Trophoblast cell (in vitro differentiated cells and primary cell): ENCODE results near the gene NDP.

Experiments
- DNase-seq, 2 donors: peaks; one replicate each; pipeline ENCODE4 v3.0.0-alpha.2; 2016
- H2AFZ ChIP-seq: 2 replicates; pipeline ENCODE4 v1.6.1; 2013; ENCODE audit warnings: low read length, moderate library complexity, mild to moderate bottlenecking; ENCODE audit not compliant: insufficient read depth, poor library complexity
- H2AK5ac ChIP-seq: 2 replicates; pipeline ENCODE4 v1.6.1; 2013; ENCODE audit warnings: mild to moderate bottlenecking, low read length
- H2BK120ac ChIP-seq: 2 replicates; pipeline ENCODE4 v1.6.1; 2013; ENCODE audit warnings: low read length, mild to moderate bottlenecking, moderate library complexity; ENCODE audit not compliant: insufficient read depth, poor library complexity
- H2BK12ac ChIP-seq: 2 replicates; pipeline ENCODE4 v1.6.1; 2013; ENCODE audit warnings: mild to moderate bottlenecking, low read length, moderate library complexity
- H2BK5ac ChIP-seq: 2 replicates; pipeline ENCODE4 v1.6.1; 2013; ENCODE audit warnings: low read length, low read depth, moderate library complexity, mild to moderate bottlenecking; ENCODE audit not compliant: poor library complexity
- H3K14ac ChIP-seq: 2 replicates; pipeline ENCODE4 v1.6.1; 2013; ENCODE audit warnings: mild to moderate bottlenecking, low read length
- H3K18ac ChIP-seq: 2 replicates; pipeline ENCODE4 v1.6.1; 2013; ENCODE audit warnings: mild to moderate bottlenecking, low read length
- H3K23ac ChIP-seq: 2 replicates; pipeline ENCODE4 v1.6.1; 2013; ENCODE audit warnings: low read length
- H3K27ac ChIP-seq: 2 replicates; pipeline ENCODE4 v1.5.1; 2013; ENCODE audit warnings: low read depth, mild to moderate bottlenecking, inconsistent platforms, low read length, moderate library complexity
- H3K27me3 ChIP-seq: 2 replicates; pipeline ENCODE4 v1.6.1; 2013; ENCODE audit warnings: inconsistent platforms, mild to moderate bottlenecking, low read length, moderate library complexity; ENCODE audit not compliant: insufficient read depth
- H3K36me3 ChIP-seq, 2 experiments: 1 replicate in 1 of 2; 2 replicates in 1 of 2; pipeline ENCODE4 v1.6.1; 2013; ENCODE audit warnings: low read length in 2 of 2, mild to moderate bottlenecking in 2 of 2, moderate library complexity in 1 of 2; ENCODE audit not compliant: insufficient read depth in 2 of 2, control insufficient read depth in 1 of 2
- H3K4ac ChIP-seq: 2 replicates; pipeline ENCODE4 v1.6.1; 2013; ENCODE audit warnings: low read depth, mild to moderate bottlenecking, low read length, moderate library complexity
- H3K4me1 ChIP-seq, 2 experiments: 1 replicate in 1 of 2; 2 replicates in 1 of 2; pipeline ENCODE4 v1.6.1; 2013; ENCODE audit warnings: low read length in 2 of 2, mild to moderate bottlenecking in 2 of 2, moderate library complexity in 1 of 2; ENCODE audit not compliant: insufficient read depth in 2 of 2, control insufficient read depth in 1 of 2
- H3K4me2 ChIP-seq: 2 replicates; pipeline ENCODE4 v1.6.1; 2013; ENCODE audit warnings: inconsistent platforms, mild to moderate bottlenecking, low read length, moderate library complexity
- H3K4me3 ChIP-seq: 2 replicates; pipeline ENCODE4 v1.5.1; 2013; ENCODE audit warnings: mild to moderate bottlenecking, low read depth, low read length, inconsistent platforms
- H3K79me1 ChIP-seq: one replicate; pipeline ENCODE4 v1.6.1; 2013; ENCODE audit warnings: low read length
- H3K79me2 ChIP-seq: 2 replicates; pipeline ENCODE4 v1.6.1; 2013; ENCODE audit warnings: low read length, mild to moderate bottlenecking; ENCODE audit not compliant: control insufficient read depth, insufficient read depth, poor library complexity
- H3K9ac ChIP-seq: 2 replicates; pipeline ENCODE4 v1.6.1; 2013; ENCODE audit warnings: mild to moderate bottlenecking, low read length
- H3K9me3 ChIP-seq: 2 replicates; pipeline ENCODE4 v1.6.1; 2013; ENCODE audit warnings: low read depth, mild to moderate bottlenecking, control low read depth, inconsistent platforms, low read length; ENCODE audit not compliant: insufficient read depth
- H4K12ac ChIP-seq: 2 replicates; pipeline ENCODE4 v1.6.1; 2013; ENCODE audit warnings: low read depth, mild to moderate bottlenecking, low read length, moderate library complexity
- H4K8ac ChIP-seq: 2 replicates; pipeline ENCODE4 v1.6.1; 2013; ENCODE audit warnings: low read depth, mild to moderate bottlenecking, low read length, moderate library complexity
- H4K91ac ChIP-seq: one replicate; pipeline ENCODE4 v1.6.1; 2013; ENCODE audit warnings: low read depth, mild to moderate bottlenecking, low read length, moderate library complexity
- WGBS: extraction: QIAGEN DNeasy Blood & Tissue Kit; methylation state at CpG from one replicate; pipeline ENCODE4 v1.1.7; 2013; ENCODE audit warnings: missing lambda C conversion rate; ENCODE audit not compliant: insufficient read length, insufficient coverage; ENCODE audit errors: extremely low coverage; 5-methylcytosine and 5-hydroxymethylcytosine counted together

NDP gene

GRCh38 chrX:44017676-44018075, 44.5 kb upstream of the NDP start:
- no peak overlapping the region for H2AK5ac ChIP-seq
- no peak overlapping the region for H3K18ac ChIP-seq
- H2BK12ac ChIP-seq: no peak overlapping the region
- H2AFZ ChIP-seq: no peak overlapping the region
- H4K8ac ChIP-seq: no peak overlapping the region
- H3K79me1 ChIP-seq: no peaks in the 10 kb centered on the region
- WGBS: no CpG with 5 or more reads among the region's 3 CpGs
- H3K4ac ChIP-seq: no peak overlapping the region
- no peak overlapping the region for H3K14ac ChIP-seq
- H3K4me2 ChIP-seq: no peak overlapping the region
- no peak overlapping the region for H4K91ac ChIP-seq
- no peak overlapping the region for H2BK120ac ChIP-seq
- no peak overlapping the region for H3K9ac ChIP-seq
- no peak overlapping the region for H3K4me3 ChIP-seq
- no peaks in the 10 kb centered on the region for H3K79me2 ChIP-seq
- no peaks in the 10 kb centered on the region for H3K9me3 ChIP-seq
- H2BK5ac ChIP-seq: no peak overlapping the region
- DNase-seq: no peak
- H3K27me3 ChIP-seq: no peaks in the 10 kb centered on the region
- no peaks in the 10 kb centered on the region for H3K4me1 ChIP-seq
- H3K23ac ChIP-seq: no peak overlapping the region
- no peak overlapping the region for H3K27ac ChIP-seq
- no peak overlapping the region for H4K12ac ChIP-seq
- no peaks in the 10 kb centered on the region for H3K36me3 ChIP-seq

DNA sequence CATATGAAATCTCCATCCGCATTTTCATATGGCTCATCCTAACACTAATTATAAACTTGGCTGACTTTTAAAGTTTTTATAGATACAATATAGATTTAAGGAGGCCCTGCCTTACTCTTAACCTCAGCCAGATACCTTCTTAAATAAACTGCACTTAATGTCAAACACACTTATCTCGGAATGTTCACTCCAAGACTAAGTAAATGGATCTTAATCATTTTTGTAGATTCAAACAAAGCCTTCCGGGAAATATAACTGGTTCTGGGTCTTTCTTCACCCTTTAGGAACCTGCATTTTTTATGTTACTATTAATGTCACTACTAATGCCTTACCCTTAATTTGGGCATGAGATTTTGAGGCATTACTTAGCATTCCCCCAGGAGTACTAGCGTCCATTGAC, 43.7 kb upstream of the NDP start:
- H3K79me2 ChIP-seq: no peaks in the 10 kb centered on the region
- H4K91ac ChIP-seq: no peak overlapping the region
- no peak overlapping the region for H3K4me3 ChIP-seq
- H3K9ac ChIP-seq: no peak overlapping the region
- H3K9me3 ChIP-seq: no peaks in the 10 kb centered on the region
- no peak overlapping the region for H3K18ac ChIP-seq
- no peak overlapping the region for H2AFZ ChIP-seq
- H4K8ac ChIP-seq: no peak overlapping the region
- no peaks in the 10 kb centered on the region for H3K79me1 ChIP-seq
- no peak overlapping the region for H3K27ac ChIP-seq
- no peak overlapping the region for H3K23ac ChIP-seq
- H2BK120ac ChIP-seq: no peak overlapping the region
- H3K4me2 ChIP-seq: no peak overlapping the region
- no peaks in the 10 kb centered on the region for H3K4me1 ChIP-seq
- no peak overlapping the region for H4K12ac ChIP-seq
- no peaks in the 10 kb centered on the region for H3K27me3 ChIP-seq
- H2AK5ac ChIP-seq: no peak overlapping the region
- no CpG with 5 or more reads among the region's 4 CpGs for WGBS
- H3K36me3 ChIP-seq: no peaks in the 10 kb centered on the region
- DNase-seq: no peak
- H2BK12ac ChIP-seq: no peak overlapping the region
- H3K14ac ChIP-seq: no peak overlapping the region
- no peak overlapping the region for H2BK5ac ChIP-seq
- no peak overlapping the region for H3K4ac ChIP-seq

DNA sequence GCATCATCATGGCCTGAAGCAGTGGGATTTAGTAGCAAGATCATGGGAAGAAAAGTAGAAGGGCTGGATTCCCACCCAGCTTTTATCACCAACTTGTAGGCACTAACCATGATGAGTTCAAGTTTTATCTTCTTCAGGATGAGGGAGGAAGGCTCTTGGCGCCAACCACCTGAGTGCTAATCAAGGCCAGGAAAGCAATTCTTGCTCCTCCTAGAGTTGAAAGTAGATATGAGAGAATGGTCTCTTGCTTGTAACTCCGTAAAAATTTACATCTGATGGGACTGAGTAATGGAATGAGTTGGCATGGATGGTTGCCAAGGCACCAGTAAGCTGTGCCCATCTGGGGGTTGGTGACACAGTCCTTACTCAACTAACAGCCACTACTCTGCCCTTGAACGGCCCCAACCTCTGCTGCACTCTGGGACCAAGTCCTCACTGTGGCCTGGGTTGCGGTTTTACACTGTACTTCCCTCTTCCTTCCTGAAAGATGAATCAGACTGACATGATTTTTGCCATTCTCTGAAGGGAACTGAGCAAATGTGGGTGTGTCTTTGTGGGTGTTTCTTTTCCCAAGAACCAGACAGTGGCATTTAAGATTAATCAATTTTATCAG, 39.4 kb upstream of the NDP start:
- H3K9ac ChIP-seq: no peak overlapping the region
- no peak overlapping the region for H4K8ac ChIP-seq
- no peak overlapping the region for H3K18ac ChIP-seq
- no peak overlapping the region for H3K4ac ChIP-seq
- H3K23ac ChIP-seq: no peak overlapping the region
- no peaks in the 10 kb centered on the region for H3K36me3 ChIP-seq
- H2AK5ac ChIP-seq: no peak overlapping the region
- no peaks in the 10 kb centered on the region for H3K79me1 ChIP-seq
- H4K12ac ChIP-seq: no peak overlapping the region
- no peak overlapping the region for H2BK12ac ChIP-seq
- no peak overlapping the region for H2BK5ac ChIP-seq
- H3K4me2 ChIP-seq: no peak overlapping the region
- no peaks in the 10 kb centered on the region for H3K79me2 ChIP-seq
- H3K14ac ChIP-seq: no peak overlapping the region
- no peak overlapping the region for H3K4me3 ChIP-seq
- no peaks in the 10 kb centered on the region for H3K27me3 ChIP-seq
- H3K27ac ChIP-seq: no peak overlapping the region
- peak; percentile 4 to 21 for DNase-seq
- H3K4me1 ChIP-seq: no peaks in the 10 kb centered on the region
- H2AFZ ChIP-seq: no peak overlapping the region
- H2BK120ac ChIP-seq: no peak overlapping the region
- no CpG with 5 or more reads among the region's 4 CpGs for WGBS
- H4K91ac ChIP-seq: no peak overlapping the region
- H3K9me3 ChIP-seq: no peaks in the 10 kb centered on the region

DNA sequence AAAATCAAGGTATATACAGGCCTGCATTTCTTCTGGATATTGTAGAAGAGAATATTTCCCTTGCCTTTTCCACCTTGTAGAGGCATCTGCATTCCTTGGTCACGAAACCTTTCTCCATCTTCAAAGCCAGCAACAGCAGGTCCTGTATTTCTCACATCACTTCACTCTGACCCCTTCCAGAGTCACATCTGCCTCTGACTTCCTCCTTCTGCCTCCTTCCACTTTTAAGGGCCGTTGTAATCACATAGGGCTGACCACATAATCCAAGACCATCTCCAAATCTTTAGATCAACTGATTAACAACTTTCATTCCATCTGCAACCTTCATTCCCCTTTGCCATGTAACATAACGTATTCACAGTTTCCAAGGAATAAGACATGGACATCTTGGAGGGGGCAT, 38.3 kb upstream of the NDP start:
- no peaks in the 10 kb centered on the region for H3K4me1 ChIP-seq
- no peak overlapping the region for H3K4me2 ChIP-seq
- H2AK5ac ChIP-seq: no peak overlapping the region
- H3K4ac ChIP-seq: no peak overlapping the region
- no peak overlapping the region for H3K23ac ChIP-seq
- no CpG with 5 or more reads among the region's 3 CpGs for WGBS
- H4K8ac ChIP-seq: no peak overlapping the region
- no peaks in the 10 kb centered on the region for H3K27me3 ChIP-seq
- no peak overlapping the region for H4K12ac ChIP-seq
- H2BK12ac ChIP-seq: no peak overlapping the region
- no peak overlapping the region for H3K14ac ChIP-seq
- no peak overlapping the region for H3K27ac ChIP-seq
- no peaks in the 10 kb centered on the region for H3K36me3 ChIP-seq
- no peak overlapping the region for H3K18ac ChIP-seq
- no peak for DNase-seq
- H3K79me1 ChIP-seq: no peaks in the 10 kb centered on the region
- no peak overlapping the region for H3K4me3 ChIP-seq
- H3K9me3 ChIP-seq: no peaks in the 10 kb centered on the region
- no peak overlapping the region for H2BK120ac ChIP-seq
- no peak overlapping the region for H2BK5ac ChIP-seq
- H4K91ac ChIP-seq: no peak overlapping the region
- no peaks in the 10 kb centered on the region for H3K79me2 ChIP-seq
- H2AFZ ChIP-seq: no peak overlapping the region
- no peak overlapping the region for H3K9ac ChIP-seq
